Left lobe of liver (tissue), 2 donors: Measurements from ENCODE around the gene SCYGR5. TPM values are rescaled to one million over a fixed set of nuclear protein-coding genes. Genes with fewer than 3 reads are reported as not detected.
"Not testable (repeated sequence)": the region's sequence is repeated elsewhere in the genome, so short reads cannot be mapped to it uniquely, and the experiment has no call there.

Experiments
- ATAC-seq: fragments of 200-7000 bp; cut with Tn5 transposase; one replicate; pipeline ENCODE4 v1.9.1; 2020; ENCODE audit warnings: mild to moderate bottlenecking, moderate library complexity
- DNase-seq: peaks from one replicate; pipeline ENCODE4 v3.0.0-alpha.2; 2020; ENCODE audit warnings: low spot score
- total RNA-seq: library from RNA; stranded (reverse); gene quantifications from one replicate; pipeline ENCODE4 v1.2.1, GENCODE V29; 2021
- donor health status: DM: no; HTN: no; CAD: no; lungs with moderate emphysema.
- donor health status: DM: no; HTN: yes; CAD: no.

The SCYGR5 gene
- total RNA-seq, 1 donor from 2014 or later, result not detected

GRCh38 chr2:227671170-227671905, 4.7 kb downstream of the SCYGR5 start:
- DNase-seq, result no peak
- no peak for ATAC-seq

- not testable (repeated sequence) for DNase-seq, ATAC-seq
These were observed 7.0 kb downstream of the SCYGR5 start for GRCh38 chr2:227673620-227674019.

GRCh38 chr2:227674485-227674884, 7.9 kb downstream of the SCYGR5 start:
- ATAC-seq (no peak), DNase-seq (no peak)

GRCh38 chr2:227677928-227678327, 11.3 kb downstream of the SCYGR5 start:
- DNase-seq, result no peak
- ATAC-seq, result no peak

GRCh38 chr2:227684258-227684657, 17.7 kb downstream of the SCYGR5 start:
- DNase-seq (no peak), ATAC-seq (no peak)

- no peak for ATAC-seq
- DNase-seq, result no peak
These were observed 20.6 kb downstream of the SCYGR5 start for GRCh38 chr2:227687189-227687588.

- ATAC-seq, result no peak
- no peak for DNase-seq
These were observed 30.5 kb downstream of the SCYGR5 start for GRCh38 chr2:227696990-227697679.

GRCh38 chr2:227701556-227701955, 35.0 kb downstream of the SCYGR5 start:
- ATAC-seq (no peak), DNase-seq (no peak)

GRCh38 chr2:227703280-227703732, 36.7 kb downstream of the SCYGR5 start:
- ATAC-seq, result peak; percentile 73
- peak; percentile 57 for DNase-seq

- ATAC-seq (no peak), DNase-seq (no peak)
These were observed 37.4 kb downstream of the SCYGR5 start for GRCh38 chr2:227703961-227704360.

- ATAC-seq (peak; percentile 93), DNase-seq (peak; percentile 91)
These were observed 40.3 kb downstream of the SCYGR5 start for GRCh38 chr2:227706859-227707258.

GRCh38 chr2:227707390-227707789, 40.8 kb downstream of the SCYGR5 start:
- no peak for ATAC-seq

GRCh38 chr2:227710986-227711385, 44.4 kb downstream of the SCYGR5 start:
- ATAC-seq, result no peak
- DNase-seq, result no peak

More at GRCh38 chr2:227707390-227707789, 40.8 kb downstream of the SCYGR5 start:
- DNase-seq, result no peak

- ATAC-seq (no peak), DNase-seq (no peak)
These were observed 46.7 kb downstream of the SCYGR5 start for GRCh38 chr2:227713291-227713690.

- no peak for ATAC-seq
- no peak for DNase-seq
These were observed 49.9 kb downstream of the SCYGR5 start for GRCh38 chr2:227716501-227716900.

Other genes starting within 250 kb of the SCYGR5 start
- gene AGFG1, start 194.6 kb upstream of the SCYGR5 start, total RNA-seq, result 21.9 TPM
- gene SCYGR2, start 67.9 kb upstream of the SCYGR5 start, total RNA-seq, result not detected
- not detected for gene SCYGR3, start 52.0 kb upstream of the SCYGR5 start, total RNA-seq
- gene SCYGR4, start 49.3 kb upstream of the SCYGR5 start, total RNA-seq, result not detected
- 14.6 TPM for gene SLC19A3, start 51.2 kb downstream of the SCYGR5 start, total RNA-seq
- not detected for gene SCYGR6, start 58.0 kb downstream of the SCYGR5 start, total RNA-seq
- gene SCYGR7, start 61.5 kb downstream of the SCYGR5 start, total RNA-seq, result not detected
- not detected for gene SCYGR8, start 79.1 kb downstream of the SCYGR5 start, total RNA-seq
- not detected for gene CCL20, start 147.0 kb downstream of the SCYGR5 start, total RNA-seq
- not detected for gene DAW1, start 204.8 kb downstream of the SCYGR5 start, total RNA-seq